Measurements from ENCODE around the gene CORO7.

The CORO7 gene

GRCh38 chr16:4425378-4426020 is 9.1 kb upstream of the CORO7 start, which contains the start of gene DNAJA3:
TSS of gene DNAJA3 (plus strand) at chr16:4425868. CDS start at chr16:4425882, 14 bp downstream.
- DNase-seq, result peak; percentile 98

GRCh38 chr16:4420505-4421105 is 4.2 kb upstream of the CORO7 start:
- DNase-seq, result no peak

GRCh38 chr16:4419402-4419959 is 3.1 kb upstream of the CORO7 start:
- DNase-seq, result no peak

DNA sequence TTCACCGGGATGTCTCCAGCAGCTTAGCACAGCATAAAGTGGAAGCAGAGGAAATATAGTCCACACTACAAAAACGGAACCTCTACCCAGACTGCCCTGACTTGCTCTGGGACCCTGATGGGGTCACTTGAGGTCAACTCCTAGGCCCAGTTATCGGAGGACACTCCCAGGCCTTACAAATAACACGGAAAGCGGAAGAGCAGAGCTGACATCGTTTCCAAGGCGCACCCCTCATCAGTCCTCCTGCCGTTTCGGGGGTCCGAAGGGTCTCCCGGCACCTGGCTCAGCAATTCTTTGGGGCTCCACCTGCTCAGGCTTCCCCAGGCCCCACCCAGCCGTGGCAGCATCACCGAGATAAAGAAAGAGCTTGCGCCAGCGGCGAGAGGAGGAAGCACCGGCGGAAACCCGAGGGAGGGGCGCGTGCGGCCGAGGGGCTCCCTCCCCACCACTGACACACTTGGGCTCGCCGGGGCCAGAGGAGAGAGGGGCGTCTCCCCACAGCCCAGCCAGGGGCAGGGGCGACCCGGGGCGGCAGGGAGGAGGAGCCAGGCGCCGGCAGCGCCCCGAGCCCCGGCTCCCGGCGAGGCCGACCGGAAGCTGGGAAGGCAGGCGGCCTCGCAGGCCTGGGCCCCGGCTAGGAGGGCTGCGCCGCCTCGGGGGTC is 727 bp downstream of the CORO7 start:
- DNase-seq, result peak; percentile 83

- DNase-seq, result peak; percentile 84
These were observed 2.0 kb downstream of the CORO7 start for GRCh38 chr16:4414187-4414917.

DNA sequence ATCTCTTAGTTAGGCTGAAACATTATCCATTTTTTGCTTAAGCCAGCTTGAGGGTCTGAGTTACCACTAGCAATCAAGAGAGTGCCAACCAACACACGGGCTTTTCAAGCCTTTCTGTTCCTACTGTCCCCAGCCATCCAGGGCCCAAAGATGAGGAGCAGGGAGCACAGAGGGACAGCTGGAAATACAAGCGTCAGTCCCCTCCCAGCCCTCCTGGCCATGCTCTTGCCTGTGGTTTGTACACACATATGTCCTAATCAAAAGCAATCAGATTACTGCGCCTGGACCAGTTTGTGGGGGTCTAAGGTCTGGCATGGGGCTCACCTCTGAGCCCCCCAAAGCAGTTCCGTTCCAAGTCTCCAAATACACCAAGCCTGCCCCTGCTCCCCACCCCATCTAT is 3.5 kb downstream of the CORO7 start:
- no peak for DNase-seq

GRCh38 chr16:4412159-4412558 is 4.2 kb downstream of the CORO7 start:
- DNase-seq, result no peak

- no peak for DNase-seq
These were observed 4.7 kb downstream of the CORO7 start for GRCh38 chr16:4411684-4412083.

DNA sequence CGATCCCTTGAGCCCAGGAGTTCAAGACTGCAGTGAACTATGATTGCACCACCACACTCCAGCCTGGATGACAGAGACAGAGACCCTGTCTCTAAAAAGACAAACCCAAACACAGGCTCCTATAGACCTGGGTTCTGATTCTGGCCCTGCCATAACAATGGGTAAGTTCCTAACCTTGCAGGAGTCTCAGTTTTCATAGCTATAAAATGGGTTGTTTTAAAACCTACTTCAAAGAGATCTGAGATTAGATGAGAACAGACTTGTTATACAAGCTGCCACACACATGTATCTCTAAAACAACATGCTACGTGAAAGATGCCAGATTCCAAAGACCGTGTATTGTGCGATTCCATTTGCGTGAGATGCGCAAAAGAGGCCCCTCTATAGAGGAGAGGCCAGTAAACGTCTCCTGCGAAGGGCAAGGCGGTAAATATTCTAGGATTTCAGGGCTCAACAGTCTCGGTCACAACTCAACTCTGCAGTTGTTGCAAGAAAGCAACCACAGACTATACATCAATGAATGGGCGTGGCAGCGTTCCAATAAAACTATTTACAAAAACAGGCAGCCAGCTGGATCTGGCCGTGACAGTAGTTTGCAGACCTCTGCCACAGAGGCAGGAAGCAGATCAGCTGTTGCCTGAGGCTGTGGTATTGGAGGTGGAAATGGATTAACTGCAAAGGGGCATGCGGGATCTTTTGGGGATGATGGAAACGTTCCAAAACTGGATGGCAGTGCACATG is 5.9 kb downstream of the CORO7 start:
- DNase-seq, result no peak

DNA sequence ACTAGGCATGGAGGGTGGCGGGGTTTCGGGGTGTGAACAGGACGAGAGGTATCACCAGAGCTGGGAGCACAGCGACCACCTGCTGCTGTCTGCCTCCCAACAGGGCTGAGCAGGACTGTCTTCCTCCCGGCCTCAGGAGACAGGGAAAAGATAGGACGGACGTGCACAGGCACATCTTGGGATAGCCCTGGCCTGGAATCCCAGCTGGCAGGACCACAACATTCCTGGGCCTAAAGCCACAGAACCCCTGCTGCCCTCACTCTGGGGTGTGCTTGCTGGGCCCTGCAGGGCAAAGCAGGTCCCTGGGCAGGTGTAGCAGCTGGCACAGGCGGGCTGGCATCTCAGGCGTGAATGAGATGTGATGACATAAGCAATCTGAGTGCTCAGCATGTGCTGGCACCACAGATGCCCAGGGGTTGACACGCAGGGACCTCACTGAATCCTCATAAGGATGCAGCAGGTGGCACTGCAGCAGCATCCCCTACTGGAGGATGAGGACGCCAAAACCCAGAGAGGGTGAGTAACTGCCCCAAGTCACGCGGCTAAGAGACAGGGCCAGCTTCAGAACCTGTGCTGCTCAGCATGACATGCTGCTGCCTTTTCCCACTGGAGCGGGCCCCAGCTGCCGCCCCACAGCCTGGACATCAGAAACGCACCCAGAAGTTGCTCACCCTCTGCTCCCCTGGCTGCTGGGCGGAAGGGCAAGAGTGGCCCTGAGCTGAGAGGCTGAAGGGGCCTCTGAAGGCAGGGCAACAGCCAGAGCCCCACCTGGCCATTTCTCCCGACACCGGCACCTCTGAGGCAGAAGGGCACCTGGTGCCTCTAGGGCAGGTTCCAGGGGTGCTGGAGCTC is 7.1 kb downstream of the CORO7 start:
- no peak for DNase-seq

- no peak for DNase-seq
These were observed 8.1 kb downstream of the CORO7 start for GRCh38 chr16:4408323-4408690.

GRCh38 chr16:4407543-4408322 is 8.7 kb downstream of the CORO7 start:
- no peak for DNase-seq

- DNase-seq, result no peak
These were observed 11.3 kb downstream of the CORO7 start for GRCh38 chr16:4404967-4405696.

GRCh38 chr16:4404247-4404966 is 12.0 kb downstream of the CORO7 start:
- DNase-seq, result no peak

DNA sequence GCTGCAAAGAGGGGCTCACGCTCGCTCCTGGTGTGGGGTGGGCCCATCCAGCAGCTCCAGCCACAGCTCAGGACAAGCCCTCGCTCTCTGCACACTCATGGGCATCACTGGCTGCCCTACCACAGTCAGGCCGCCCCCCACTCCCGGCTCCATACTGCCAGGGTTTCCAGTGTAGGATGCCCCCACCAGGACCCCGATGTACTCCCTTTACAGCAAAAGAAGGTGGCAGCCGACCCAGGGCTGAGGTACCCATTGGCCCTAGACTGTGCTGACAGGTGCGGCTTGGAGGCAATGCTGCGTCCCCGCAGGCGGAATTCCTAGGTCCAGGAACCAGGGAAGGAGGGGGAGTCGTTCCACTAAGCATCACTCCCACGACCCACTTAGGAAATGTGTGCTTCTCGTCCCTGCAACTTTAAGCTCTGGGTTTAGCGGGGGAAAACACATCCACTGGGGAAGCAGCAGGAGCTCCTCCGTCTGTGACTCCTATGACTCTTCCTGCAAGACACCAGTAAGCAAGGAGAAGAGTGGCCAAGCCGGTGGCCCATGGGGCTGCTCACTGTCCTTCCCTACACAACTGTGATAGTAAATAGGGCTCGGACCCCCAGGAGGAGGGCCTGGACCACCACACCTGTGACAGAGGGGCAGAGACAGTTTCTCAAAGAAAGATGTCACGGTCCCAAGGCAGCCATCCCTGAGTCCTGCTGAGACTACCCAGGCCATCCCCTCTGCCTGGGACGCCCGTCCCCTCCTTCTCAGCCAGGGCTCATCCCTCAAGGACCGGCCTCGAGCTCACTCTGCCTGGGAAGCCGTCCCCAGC is 13.1 kb downstream of the CORO7 start:
- DNase-seq, result no peak

DNA sequence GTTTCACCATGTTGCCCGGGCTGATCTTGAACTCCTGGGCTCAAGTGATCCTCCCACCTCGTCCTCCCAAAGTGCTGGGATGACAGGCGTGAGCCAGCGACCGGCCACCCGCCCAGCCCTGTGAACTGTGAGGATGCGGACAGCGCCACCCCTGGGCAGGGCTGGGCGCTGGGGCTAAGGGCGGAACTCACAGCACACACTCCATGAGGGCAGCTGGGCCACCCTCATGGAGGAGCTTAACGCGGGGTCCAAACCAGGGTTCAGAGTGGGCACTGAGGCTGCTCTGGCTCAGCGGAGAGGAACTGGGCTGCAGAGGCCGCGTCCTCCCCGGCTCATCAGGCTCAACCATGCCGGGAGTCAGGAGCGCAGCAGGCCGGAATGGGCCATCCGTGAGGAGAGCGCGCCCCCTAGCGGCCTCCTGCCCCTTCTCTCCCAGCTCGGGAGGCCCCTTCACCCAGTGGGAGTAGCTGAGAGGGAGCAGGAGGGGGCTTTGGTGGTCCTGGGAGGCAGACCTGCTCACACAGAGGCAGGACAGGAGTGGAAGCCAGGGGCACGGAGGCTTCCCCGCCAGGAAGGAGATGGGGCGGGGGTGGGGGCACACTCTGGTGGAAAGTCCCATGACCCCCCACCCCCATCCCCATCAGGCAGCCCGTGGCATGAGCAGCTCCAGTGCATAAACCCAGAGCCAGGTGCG is 13.8 kb downstream of the CORO7 start:
- peak; percentile 89 for DNase-seq

DNA sequence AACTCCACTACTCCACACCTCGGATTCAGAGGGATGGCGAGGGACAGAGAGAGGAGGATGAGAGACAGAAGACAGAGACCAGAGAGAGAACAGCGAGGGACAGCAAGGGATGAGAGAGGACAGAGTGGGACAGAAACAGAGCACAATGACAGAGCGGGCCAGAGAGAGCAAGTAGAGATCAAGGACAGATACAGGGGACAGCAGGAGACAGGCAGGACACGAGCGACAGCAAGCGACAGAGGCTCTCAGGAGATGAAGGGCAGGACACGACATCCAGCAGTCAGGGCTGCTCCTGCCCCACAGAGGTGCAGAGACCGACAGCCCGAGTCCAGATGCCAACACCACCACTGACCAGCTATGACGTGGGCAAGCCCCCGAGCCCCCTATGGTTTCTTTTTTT is 14.9 kb downstream of the CORO7 start:
- no peak for DNase-seq

GRCh38 chr16:4401094-4401501 is 15.3 kb downstream of the CORO7 start:
- DNase-seq, result no peak
